HepG2 (cell line): ENCODE data around the gene KISS1. TPM values are rescaled to one million over a fixed set of nuclear protein-coding genes. Genes with fewer than 3 reads are reported as not detected.

Source experiments
- ATF7 ChIP-seq, 2 experiments: fragments of 450-650 bp in 1 of 2; sonication (generic) in 1 of 2; formaldehyde crosslinking in 1 of 2; IDR thresholded peaks; 2 replicates each; pipeline versions ENCODE4 v1.4.0 to v1.6.1; 2016 to 2020; ENCODE audit warnings: antibody characterized with exemption in 1 of 2, mild to moderate bottlenecking in 1 of 2, missing genetic modification reagents in 1 of 2
- E2F5 ChIP-seq: sonication (generic); formaldehyde crosslinking; conservative IDR thresholded peaks from 2 replicates; pipeline ENCODE4 v1.4.0; 2020; ENCODE audit warnings: missing genetic modification reagents
- EP300 ChIP-seq, 3 experiments: sonication (generic) in 1 of 3; formaldehyde crosslinking in 1 of 3; IDR thresholded peaks; 2 replicates each; pipeline versions ENCODE4 v1.5.1 to v1.6.1; 2011 to 2020; ENCODE audit warnings: low read depth in 2 of 3, low read length in 2 of 3, borderline replicate concordance in 1 of 3, improper control_type of control experiment in 1 of 3, mild to moderate bottlenecking in 1 of 3, missing genetic modification reagents in 1 of 3, moderate library complexity in 1 of 3
- GABPA ChIP-seq, 2 experiments: IDR thresholded peaks; 2 replicates each; pipeline ENCODE4 v1.6.1; 2011 to 2016; ENCODE audit warnings: low read depth in 2 of 2, low read length in 1 of 2, missing biosample characterization in 1 of 2, missing genetic modification characterization in 1 of 2
- GTF3A ChIP-seq: sonication (generic); formaldehyde crosslinking; conservative IDR thresholded peaks from 2 replicates; pipeline ENCODE4 v1.4.0; 2020; ENCODE audit warnings: mild to moderate bottlenecking, missing genetic modification reagents
- KDM3A ChIP-seq: IDR thresholded peaks from 2 replicates; pipeline ENCODE4 v1.6.1; 2018; ENCODE audit warnings: low read depth, missing compliant biosample characterization
- KLF16 ChIP-seq, 2 experiments: sonication (generic) in 1 of 2; formaldehyde crosslinking in 1 of 2; IDR thresholded peaks; 2 replicates each; pipeline versions ENCODE4 v1.6.1 to v1.8.0; 2016 to 2023; ENCODE audit warnings: missing genetic modification reagents in 2 of 2, missing compliant biosample characterization in 1 of 2
- KLF6 ChIP-seq: IDR thresholded peaks from 2 replicates; pipeline ENCODE4 v1.8.0; 2016; ENCODE audit warnings: missing biosample characterization, missing genetic modification reagents
- LCORL ChIP-seq, 2 experiments: fragments of 450-650 bp in 1 of 2; sonication (generic) in 1 of 2; formaldehyde crosslinking in 1 of 2; IDR thresholded peaks; 2 replicates each; pipeline versions ENCODE4 v1.5.0 to v1.6.1; 2017 to 2020; ENCODE audit warnings: antibody characterized with exemption in 1 of 2, missing genetic modification reagents in 1 of 2
- NFKB2 ChIP-seq: sonication (generic); formaldehyde crosslinking; IDR thresholded peaks from 2 replicates; pipeline ENCODE4 v1.4.0; 2020; ENCODE audit warnings: missing genetic modification reagents, borderline replicate concordance
- PHF8 ChIP-seq: sonication (generic); formaldehyde crosslinking; IDR thresholded peaks from 2 replicates; pipeline ENCODE4 v1.5.0; 2020; ENCODE audit warnings: missing genetic modification reagents
- PITX1 ChIP-seq: sonication (generic); formaldehyde crosslinking; IDR thresholded peaks from 2 replicates; pipeline ENCODE4 v1.5.1; 2020; ENCODE audit warnings: mild to moderate bottlenecking, missing genetic modification reagents
- RELA ChIP-seq: sonication (generic); formaldehyde crosslinking; IDR thresholded peaks from 2 replicates; pipeline ENCODE4 v1.4.0; 2020; ENCODE audit warnings: missing genetic modification reagents
- TCF7 ChIP-seq: sonication (generic); IDR thresholded peaks from 2 replicates; pipeline ENCODE4 v1.6.1; 2016; ENCODE audit warnings: antibody characterized with exemption, low read depth
- THAP11 ChIP-seq: IDR thresholded peaks from 2 replicates; pipeline ENCODE4 v1.6.1; 2016; ENCODE audit warnings: missing biosample characterization, missing genetic modification reagents
- ZBTB37 ChIP-seq: sonication (generic); formaldehyde crosslinking; IDR thresholded peaks from 2 replicates; pipeline ENCODE4 v1.4.0; 2020; ENCODE audit warnings: mild to moderate bottlenecking, missing genetic modification reagents
- ZNF253 ChIP-seq: sonication (generic); formaldehyde crosslinking; IDR thresholded peaks from 2 replicates; pipeline ENCODE4 v1.8.0; 2022; ENCODE audit warnings: mild to moderate bottlenecking, missing genetic modification reagents, borderline replicate concordance
- ZNF431 ChIP-seq: sonication (generic); formaldehyde crosslinking; IDR thresholded peaks from 2 replicates; pipeline ENCODE4 v1.9.0; 2022; ENCODE audit warnings: missing genetic modification reagents, low read depth, mild to moderate bottlenecking, borderline replicate concordance
- ZNF432 ChIP-seq: sonication (generic); formaldehyde crosslinking; IDR thresholded peaks from 2 replicates; pipeline ENCODE4 v1.5.0; 2020; ENCODE audit warnings: missing genetic modification reagents, mild to moderate bottlenecking, borderline replicate concordance
- ZNF468 ChIP-seq: sonication (generic); formaldehyde crosslinking; IDR thresholded peaks from 2 replicates; pipeline ENCODE4 v1.8.0; 2022; ENCODE audit warnings: mild to moderate bottlenecking, moderate library complexity, missing genetic modification reagents
- ZNF619 ChIP-seq: sonication (generic); formaldehyde crosslinking; IDR thresholded peaks from 2 replicates; pipeline ENCODE4 v1.4.0; 2020; ENCODE audit warnings: mild to moderate bottlenecking, missing genetic modification reagents
- ZNF749 ChIP-seq: sonication (generic); formaldehyde crosslinking; IDR thresholded peaks from 2 replicates; pipeline ENCODE4 v1.8.0; 2022; ENCODE audit warnings: mild to moderate bottlenecking, missing genetic modification reagents, moderate library complexity, borderline replicate concordance
- polyA plus RNA-seq, 8 experiments: library from polyadenylated mRNA; depleted of rRNA in 3 of 8; stranded (reverse) in 7 of 8; unstranded in 1 of 8; fragments of >200 nt; fragmentation: Illumina TruSeq in 4 of 8; extraction: Trizol in 4 of 8; gene quantifications; 2 replicates each; pipeline versions ENCODE4 v1.2.1 to v1.2.3, GENCODE V29; 2011 to 2016; ENCODE audit warnings: low read depth in 4 of 8, missing spikeins in 1 of 8, mixed read lengths in 1 of 8; ENCODE audit not compliant: insufficient read depth in 1 of 8
- total RNA-seq, 5 experiments: library from RNA; depleted of rRNA; stranded (reverse); fragments of >200 nt; fragmentation: Illumina TruSeq; extraction: Trizol; gene quantifications; 2 replicates each; pipeline ENCODE4 v1.2.3, GENCODE V29; 2016; ENCODE audit warnings: low read depth in 1 of 5
- TF ChIP-seq, protein P1 (sequence below): sonication (generic); formaldehyde crosslinking; IDR thresholded peaks from 2 replicates; pipeline ENCODE4 v1.5.0; 2020; ENCODE audit warnings: missing genetic modification reagents
- TF ChIP-seq, protein P2 (sequence below): sonication (generic); formaldehyde crosslinking; IDR thresholded peaks from 2 replicates; pipeline ENCODE4 v1.9.0; 2021; ENCODE audit warnings: missing genetic modification reagents, mild to moderate bottlenecking, borderline replicate concordance

The KISS1 gene
- total and polyA plus RNA-seq, 2 of the 13 experiments (the other 11 are each of a cell fraction or from before 2014, with no cell fraction given): 0.24 to 0.80 TPM

GRCh38 chr1:204145033-204145504 is 51.2 kb downstream of the KISS1 start (continued):
- TF ChIP-seq KLF6 (CRISPR knock-in tag) (peak; percentile 63; the same call in 1 of the 2 replicates), NFKB2 (CRISPR knock-in tag) (no peak), GABPA (IDR thresholded peaks at IDR 0.05; ENCODE audit: low read depth, low read length) (no peak), GABPA (CRISPR knock-in tag; IDR thresholded peaks at IDR 0.05; ENCODE audit: low read depth) (0 out of 2 replicates have a peak, but pooled peaks have one; percentile 18), ZNF468 (CRISPR knock-in tag) (no peak), ATF7 (IDR thresholded peaks at IDR 0.05) (peak; percentile 35; the same call in 1 of the 2 replicates), ATF7 (CRISPR knock-in tag; IDR thresholded peaks at IDR 0.05) (no peak), ZNF749 (CRISPR knock-in tag) (0 out of 2 replicates have a peak, but pooled peaks have one; percentile 59), ZBTB37 (CRISPR knock-in tag) (no peak), KDM3A (peak; percentile 74; the same call in 1 of the 2 replicates), EP300 (IDR thresholded peaks at IDR 0.05; ENCODE audit: low read depth in 2 of 2, low read length in 2 of 2) (peak; percentile 76 to 92; a peak in 3 of 4 replicates), EP300 (CRISPR knock-in tag; IDR thresholded peaks at IDR 0.05; ENCODE audit: borderline replicate concordance) (peak; percentile 80), ZNF619 (CRISPR knock-in tag) (0 out of 2 replicates have a peak, but pooled peaks have one; percentile 18), ZNF432 (CRISPR knock-in tag) (no peak), PITX1 (CRISPR knock-in tag) (peak; percentile 99), ZNF253 (no peak), GTF3A (no peak), KLF16 (CRISPR knock-in tag; IDR thresholded peaks at IDR 0.05) (peak in 1 of 2 experiments; percentile 88; a peak in 2 of 4 replicates), TCF7 (peak; percentile 33; the same call in 1 of the 2 replicates), LCORL (IDR thresholded peaks at IDR 0.05) (peak; percentile 96), LCORL (CRISPR knock-in tag; IDR thresholded peaks at IDR 0.05) (peak; percentile 97), RELA (CRISPR knock-in tag) (no peak), ZNF431 (peak; percentile 47; the same call in 1 of the 2 replicates), THAP11 (CRISPR knock-in tag) (peak; percentile 80), E2F5 (no peak), PHF8 (CRISPR knock-in tag) (no peak; the same call in 1 of the 2 replicates)
- TF ChIP-seq, protein P1, sequence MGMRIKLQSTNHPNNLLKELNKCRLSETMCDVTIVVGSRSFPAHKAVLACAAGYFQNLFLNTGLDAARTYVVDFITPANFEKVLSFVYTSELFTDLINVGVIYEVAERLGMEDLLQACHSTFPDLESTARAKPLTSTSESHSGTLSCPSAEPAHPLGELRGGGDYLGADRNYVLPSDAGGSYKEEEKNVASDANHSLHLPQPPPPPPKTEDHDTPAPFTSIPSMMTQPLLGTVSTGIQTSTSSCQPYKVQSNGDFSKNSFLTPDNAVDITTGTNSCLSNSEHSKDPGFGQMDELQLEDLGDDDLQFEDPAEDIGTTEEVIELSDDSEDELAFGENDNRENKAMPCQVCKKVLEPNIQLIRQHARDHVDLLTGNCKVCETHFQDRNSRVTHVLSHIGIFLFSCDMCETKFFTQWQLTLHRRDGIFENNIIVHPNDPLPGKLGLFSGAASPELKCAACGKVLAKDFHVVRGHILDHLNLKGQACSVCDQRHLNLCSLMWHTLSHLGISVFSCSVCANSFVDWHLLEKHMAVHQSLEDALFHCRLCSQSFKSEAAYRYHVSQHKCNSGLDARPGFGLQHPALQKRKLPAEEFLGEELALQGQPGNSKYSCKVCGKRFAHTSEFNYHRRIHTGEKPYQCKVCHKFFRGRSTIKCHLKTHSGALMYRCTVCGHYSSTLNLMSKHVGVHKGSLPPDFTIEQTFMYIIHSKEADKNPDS (CRISPR knock-in tag): peak; percentile 97
- TF ChIP-seq, protein P2, sequence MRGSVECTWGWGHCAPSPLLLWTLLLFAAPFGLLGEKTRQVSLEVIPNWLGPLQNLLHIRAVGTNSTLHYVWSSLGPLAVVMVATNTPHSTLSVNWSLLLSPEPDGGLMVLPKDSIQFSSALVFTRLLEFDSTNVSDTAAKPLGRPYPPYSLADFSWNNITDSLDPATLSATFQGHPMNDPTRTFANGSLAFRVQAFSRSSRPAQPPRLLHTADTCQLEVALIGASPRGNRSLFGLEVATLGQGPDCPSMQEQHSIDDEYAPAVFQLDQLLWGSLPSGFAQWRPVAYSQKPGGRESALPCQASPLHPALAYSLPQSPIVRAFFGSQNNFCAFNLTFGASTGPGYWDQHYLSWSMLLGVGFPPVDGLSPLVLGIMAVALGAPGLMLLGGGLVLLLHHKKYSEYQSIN: no peak
